Peyer's patch (tissue), 4 donors: ENCODE data around the gene FBRSL1. TPM values are rescaled to one million over a fixed set of nuclear protein-coding genes. Genes with fewer than 3 reads are reported as not detected.

Experiments
- DNase-seq, 3 donors: peaks; one replicate each; pipeline ENCODE4 v3.0.0-alpha.2; 2017 to 2019
- H3K27ac ChIP-seq, 4 donors: fragments of 200-600 bp; sonication (generic); one replicate each; pipeline ENCODE4 v1.5.1; 2016 to 2019
- H3K27me3 ChIP-seq, 2 donors: fragments of 200-600 bp; sonication (generic); one replicate each; pipeline ENCODE4 v1.5.1; 2019
- H3K36me3 ChIP-seq, 3 donors: fragments of 200-600 bp; sonication (generic); one replicate each; pipeline ENCODE4 v1.5.1; 2016 to 2019
- H3K4me1 ChIP-seq, 4 donors: fragments of 200-600 bp; sonication (generic); one replicate each; pipeline ENCODE4 v1.5.1; 2016 to 2019
- H3K4me3 ChIP-seq, 4 donors: fragments of 200-600 bp; sonication (generic); 1 replicate in 3 of 4; 2 replicates in 1 of 4; pipeline ENCODE4 v1.5.1; 2016 to 2019; ENCODE audit warnings: mild to moderate bottlenecking in 1 of 4
- H3K9me3 ChIP-seq, 4 donors: fragments of 200-600 bp; sonication (generic); one replicate each; pipeline ENCODE4 v1.5.1; 2016 to 2019; ENCODE audit warnings: mild to moderate bottlenecking in 1 of 4
- POLR2A ChIP-seq, 2 donors: fragments of 450-650 bp; IDR thresholded peaks; one replicate each; pipeline ENCODE4 v1.5.1; 2017; ENCODE audit warnings: antibody characterized with exemption in 2 of 2, mild to moderate bottlenecking in 2 of 2, moderate library complexity in 2 of 2
- total RNA-seq, 4 donors: library from RNA; depleted of rRNA; stranded (reverse); fragments of >200 nt; gene quantifications; one replicate each; pipeline ENCODE4 v1.1.0, GENCODE V29; 2016
- TF ChIP-seq, protein P1 (sequence below), 6 experiments: fragments of 450-650 bp in 4 of 6; fragments of 200-600 bp in 2 of 6; sonication (generic) in 1 of 6; IDR thresholded peaks; one replicate each; pipeline ENCODE4 v1.5.1; 2017 to 2019; ENCODE audit warnings: antibody characterized with exemption in 6 of 6, mild to moderate bottlenecking in 3 of 6, moderate library complexity in 1 of 6

Gene FBRSL1
- total RNA-seq, 4 donors from 2014 or later: 48.3 to 484 (median 63.5) TPM

- no peaks in the 10 kb centered on the region for H3K27me3 ChIP-seq
- H3K4me3 ChIP-seq: no peak overlapping the region
- peaks cover 0 to 8% (median 2%) of the 10 kb centered on the region in 4 donors for H3K4me1 ChIP-seq
- TF ChIP-seq, protein P1, sequence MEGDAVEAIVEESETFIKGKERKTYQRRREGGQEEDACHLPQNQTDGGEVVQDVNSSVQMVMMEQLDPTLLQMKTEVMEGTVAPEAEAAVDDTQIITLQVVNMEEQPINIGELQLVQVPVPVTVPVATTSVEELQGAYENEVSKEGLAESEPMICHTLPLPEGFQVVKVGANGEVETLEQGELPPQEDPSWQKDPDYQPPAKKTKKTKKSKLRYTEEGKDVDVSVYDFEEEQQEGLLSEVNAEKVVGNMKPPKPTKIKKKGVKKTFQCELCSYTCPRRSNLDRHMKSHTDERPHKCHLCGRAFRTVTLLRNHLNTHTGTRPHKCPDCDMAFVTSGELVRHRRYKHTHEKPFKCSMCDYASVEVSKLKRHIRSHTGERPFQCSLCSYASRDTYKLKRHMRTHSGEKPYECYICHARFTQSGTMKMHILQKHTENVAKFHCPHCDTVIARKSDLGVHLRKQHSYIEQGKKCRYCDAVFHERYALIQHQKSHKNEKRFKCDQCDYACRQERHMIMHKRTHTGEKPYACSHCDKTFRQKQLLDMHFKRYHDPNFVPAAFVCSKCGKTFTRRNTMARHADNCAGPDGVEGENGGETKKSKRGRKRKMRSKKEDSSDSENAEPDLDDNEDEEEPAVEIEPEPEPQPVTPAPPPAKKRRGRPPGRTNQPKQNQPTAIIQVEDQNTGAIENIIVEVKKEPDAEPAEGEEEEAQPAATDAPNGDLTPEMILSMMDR (IDR thresholded peaks at IDR 0.05): no peak
- TF ChIP-seq POLR2A (IDR thresholded peaks at IDR 0.05): no peak
- no peak for DNase-seq
- peaks cover 0 to 20% (median 0%) of the 10 kb centered on the region in 3 donors for H3K36me3 ChIP-seq
- no peak overlapping the region for H3K27ac ChIP-seq
- no peaks in the 10 kb centered on the region for H3K9me3 ChIP-seq
Measured at GRCh38 chr12:132525011-132525832, 35.3 kb downstream of the FBRSL1 start.

DNA sequence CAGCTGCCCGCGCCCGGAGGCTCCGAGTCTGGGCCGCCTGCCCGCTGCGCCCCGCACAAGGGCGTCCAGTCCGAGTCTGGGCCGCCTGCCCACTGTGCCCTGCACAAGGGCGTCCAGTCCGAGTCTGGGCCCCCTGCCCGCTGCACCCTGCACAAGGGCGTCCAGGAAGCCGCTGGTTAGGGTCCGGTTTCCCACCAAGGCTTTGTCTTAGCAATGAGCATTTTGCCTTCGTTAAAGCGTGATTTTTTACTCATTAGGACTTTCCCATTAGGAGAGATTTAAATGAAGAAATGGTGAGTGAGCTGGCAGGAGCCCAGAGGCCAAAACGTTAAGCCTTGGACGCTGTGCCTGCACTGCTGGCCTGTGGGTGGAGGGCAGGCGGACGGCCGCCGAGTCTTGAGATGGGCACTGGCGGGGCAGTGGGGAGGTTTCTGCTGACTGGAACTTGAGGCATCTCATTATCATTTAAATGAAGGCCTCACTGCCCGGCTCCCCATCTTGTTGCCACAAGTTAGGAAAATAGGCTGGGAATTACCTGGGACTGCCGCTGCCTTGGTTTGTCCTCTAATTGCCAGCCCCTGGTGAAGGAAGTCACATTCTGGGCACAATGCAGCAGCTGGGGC lies 36.0 kb downstream of the FBRSL1 start:
- no peak overlapping the region for H3K27ac ChIP-seq

GRCh38 chr12:132527186-132527882 lies 37.4 kb downstream of the FBRSL1 start:
- peaks cover 0 to 20% (median 0%) of the 10 kb centered on the region in 3 donors for H3K36me3 ChIP-seq
- DNase-seq: no peak
- H3K27me3 ChIP-seq: no peaks in the 10 kb centered on the region
- no peaks in the 10 kb centered on the region for H3K9me3 ChIP-seq
- no peak overlapping the region for H3K4me3 ChIP-seq
- H3K4me1 ChIP-seq: peaks cover 0 to 8% (median 2%) of the 10 kb centered on the region in 4 donors
- H3K27ac ChIP-seq: no peak overlapping the region
- TF ChIP-seq, protein P1 (IDR thresholded peaks at IDR 0.05): no peak
- TF ChIP-seq POLR2A (IDR thresholded peaks at IDR 0.05): no peak

More for the DNA sequence above, 36.0 kb downstream of the FBRSL1 start:
- H3K27me3 ChIP-seq: no peaks in the 10 kb centered on the region
- TF ChIP-seq, protein P1 (IDR thresholded peaks at IDR 0.05): no peak
- no peak for TF ChIP-seq POLR2A (IDR thresholded peaks at IDR 0.05)
- H3K4me1 ChIP-seq: peaks cover 0 to 8% (median 2%) of the 10 kb centered on the region in 4 donors
- no peak for DNase-seq
- no peak overlapping the region for H3K4me3 ChIP-seq
- no peaks in the 10 kb centered on the region for H3K9me3 ChIP-seq
- H3K36me3 ChIP-seq: peaks cover 0 to 20% (median 0%) of the 10 kb centered on the region in 3 donors

DNA sequence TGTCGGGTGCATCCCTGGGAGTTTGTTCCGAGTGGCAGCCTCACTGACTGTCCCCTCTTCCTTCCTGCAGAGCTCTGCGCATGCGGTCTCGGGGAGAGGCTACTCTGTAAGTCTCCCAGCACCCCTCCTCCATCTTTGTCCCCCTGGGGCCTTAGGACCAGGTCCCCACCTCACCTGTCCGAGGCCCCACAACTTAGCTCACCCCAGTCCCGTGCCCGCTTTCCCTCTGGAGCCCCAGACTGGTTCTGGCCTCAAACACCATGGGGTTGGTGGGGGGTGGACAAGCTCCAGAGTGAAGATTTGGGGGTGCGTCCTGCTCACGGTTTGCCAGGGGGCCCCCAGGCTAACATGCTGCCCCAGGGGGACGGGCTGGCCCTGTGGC lies 37.9 kb downstream of the FBRSL1 start:
- H3K9me3 ChIP-seq: no peaks in the 10 kb centered on the region

DNA sequence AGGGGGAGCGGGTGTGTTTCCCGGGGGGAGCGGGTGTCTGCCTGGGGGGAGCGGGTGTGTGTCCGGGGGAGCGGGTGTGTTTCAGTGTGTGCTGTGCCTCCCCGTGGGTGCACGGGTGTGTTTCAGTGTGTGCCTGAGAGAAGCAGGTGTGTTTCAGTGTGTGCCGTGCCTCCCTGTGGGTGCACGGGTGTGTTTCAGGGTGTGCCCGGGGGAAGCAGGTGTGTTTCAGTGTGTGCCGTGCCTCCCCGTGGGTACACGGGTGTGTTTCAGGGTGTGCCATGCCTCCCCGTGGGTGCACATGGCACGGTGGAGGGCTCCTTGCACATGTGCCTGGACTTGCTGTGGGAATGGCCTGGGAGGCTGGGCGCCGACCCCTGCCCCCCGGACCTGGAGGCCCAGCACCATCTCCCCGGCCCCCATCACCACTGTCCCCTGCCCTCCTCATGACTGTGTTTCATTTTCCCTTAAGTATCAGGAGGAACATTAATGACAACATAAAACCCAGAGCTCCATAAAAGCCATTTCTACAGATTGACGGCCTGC lies 38.7 kb downstream of the FBRSL1 start:
- Histone ChIP-seq H3K36me3 (peaks cover 0 to 20% (median 0%) of the 10 kb centered on the region in 3 donors), H3K27ac (no peak overlapping the region), H3K4me1 (peaks cover 0 to 6% (median under 1%) of the 10 kb centered on the region in 4 donors), H3K27me3 (no peaks in the 10 kb centered on the region), H3K4me3 (no peak overlapping the region), H3K9me3 (no peaks in the 10 kb centered on the region)
- TF ChIP-seq POLR2A (IDR thresholded peaks at IDR 0.05): no peak
- TF ChIP-seq, protein P1 (IDR thresholded peaks at IDR 0.05): no peak
- no peak for DNase-seq

More for the DNA sequence above, 37.9 kb downstream of the FBRSL1 start:
- TF ChIP-seq, protein P1 (IDR thresholded peaks at IDR 0.05): no peak
- no peak for TF ChIP-seq POLR2A (IDR thresholded peaks at IDR 0.05)
- H3K27me3 ChIP-seq: no peaks in the 10 kb centered on the region
- H3K4me1 ChIP-seq: peaks cover 0 to 8% (median 2%) of the 10 kb centered on the region in 4 donors
- no peak for DNase-seq
- no peak overlapping the region for H3K27ac ChIP-seq
- peaks cover 0 to 20% (median 0%) of the 10 kb centered on the region in 3 donors for H3K36me3 ChIP-seq
- no peak overlapping the region for H3K4me3 ChIP-seq
